Measurements from ENCODE around the gene MRPL40.
"Not testable (repeated sequence)": the region's sequence is repeated elsewhere in the genome, so short reads cannot be mapped to it uniquely, and the experiment has no call there.

MRPL40 gene

GRCh38 chr22:19442166-19442565 lies 9.8 kb downstream of the MRPL40 start:
- DNase-seq, result no peak

- no peak for DNase-seq
Measured at GRCh38 chr22:19443544-19444211, 11.3 kb downstream of the MRPL40 start.

- DNase-seq, result not testable (repeated sequence)
Measured at GRCh38 chr22:19445279-19445982, 13.1 kb downstream of the MRPL40 start.

DNA sequence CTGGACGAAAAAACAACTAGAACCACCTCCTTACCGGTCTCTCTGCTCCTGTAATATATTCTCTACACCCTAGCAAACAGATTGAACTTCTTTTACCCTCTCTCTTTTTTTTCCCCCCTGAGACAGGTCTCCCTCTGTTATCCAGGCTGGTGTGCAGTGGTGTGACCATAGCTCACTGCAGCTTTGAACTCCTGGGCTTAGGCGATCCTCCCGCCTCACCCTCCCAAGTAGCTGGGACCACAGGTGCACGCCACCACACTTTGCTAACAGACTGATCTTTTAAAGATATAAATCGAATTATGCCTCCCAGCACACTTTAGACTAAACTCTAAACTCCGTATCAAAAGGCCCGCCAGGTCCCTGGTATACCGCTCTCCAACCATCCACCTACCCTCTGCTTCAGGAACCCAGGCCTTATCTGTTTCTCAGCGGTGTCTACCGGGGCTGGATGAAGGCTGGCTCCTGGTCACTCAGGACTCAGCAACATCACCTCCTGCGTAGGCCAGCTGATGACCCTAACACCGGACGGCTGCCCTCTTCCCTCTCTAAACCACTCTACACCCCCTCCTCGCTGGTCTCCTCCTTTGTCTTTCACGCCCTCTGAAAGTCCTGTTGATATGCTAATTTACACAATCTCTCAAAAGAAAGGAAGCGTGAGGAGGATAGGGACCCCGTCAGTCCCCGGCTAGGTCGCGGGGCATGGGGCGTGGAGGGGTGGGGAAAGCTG lies 14.4 kb downstream of the MRPL40 start:
- no peak for DNase-seq

- peak; percentile 90 for DNase-seq
Measured at GRCh38 chr22:19447330-19448075, 15.2 kb downstream of the MRPL40 start, which contains the start of gene C22orf39. TSS of gene C22orf39 (minus strand) at chr22:19447711. CDS start at chr22:19447688, 23 bp downstream.

DNA sequence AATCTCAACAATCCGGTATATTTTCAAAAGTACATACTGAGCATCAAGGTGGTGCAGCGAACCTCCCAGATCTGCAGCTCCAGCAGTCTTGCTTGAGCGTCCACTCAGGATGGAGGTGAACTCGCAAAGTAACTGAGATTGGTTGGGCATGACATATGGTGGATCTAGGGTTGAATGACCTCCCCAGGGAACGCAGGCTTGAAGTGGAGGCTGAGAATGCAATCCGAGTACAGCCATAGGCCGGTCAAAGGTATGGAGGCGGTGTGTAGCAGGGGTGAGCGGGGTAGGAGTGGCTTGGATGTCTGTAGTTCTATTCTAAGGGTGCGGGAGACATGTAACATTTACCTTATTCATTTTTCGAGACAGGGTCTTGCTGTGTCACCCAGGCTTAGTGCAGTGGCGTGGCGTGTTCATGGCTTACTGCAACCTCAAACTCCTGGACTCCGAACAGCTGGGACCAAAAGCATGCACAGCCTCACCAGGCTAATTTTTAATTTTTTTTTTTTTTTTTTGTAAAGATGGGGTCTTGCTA lies 15.8 kb downstream of the MRPL40 start:
- peak; percentile 23 for DNase-seq

GRCh38 chr22:19448739-19449421 lies 16.5 kb downstream of the MRPL40 start:
- peak; percentile 70 for DNase-seq

DNA sequence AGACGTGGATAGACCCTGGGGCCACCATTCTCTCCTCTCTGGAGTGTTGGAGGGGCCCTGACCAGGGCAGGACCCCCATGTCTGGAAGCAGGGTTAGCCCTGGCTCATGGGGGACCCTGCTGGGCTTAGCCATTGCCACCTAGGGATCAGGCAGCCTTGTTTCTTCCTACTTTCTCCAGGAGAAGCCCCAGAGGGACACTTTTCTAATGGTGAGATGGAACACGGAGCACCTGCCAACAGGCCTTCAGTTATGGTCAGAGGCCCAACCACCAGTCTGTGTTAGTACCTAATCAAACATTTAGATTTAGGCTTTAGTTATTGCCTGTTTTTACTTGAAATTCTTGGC lies 17.1 kb downstream of the MRPL40 start:
- DNase-seq, result no peak

DNA sequence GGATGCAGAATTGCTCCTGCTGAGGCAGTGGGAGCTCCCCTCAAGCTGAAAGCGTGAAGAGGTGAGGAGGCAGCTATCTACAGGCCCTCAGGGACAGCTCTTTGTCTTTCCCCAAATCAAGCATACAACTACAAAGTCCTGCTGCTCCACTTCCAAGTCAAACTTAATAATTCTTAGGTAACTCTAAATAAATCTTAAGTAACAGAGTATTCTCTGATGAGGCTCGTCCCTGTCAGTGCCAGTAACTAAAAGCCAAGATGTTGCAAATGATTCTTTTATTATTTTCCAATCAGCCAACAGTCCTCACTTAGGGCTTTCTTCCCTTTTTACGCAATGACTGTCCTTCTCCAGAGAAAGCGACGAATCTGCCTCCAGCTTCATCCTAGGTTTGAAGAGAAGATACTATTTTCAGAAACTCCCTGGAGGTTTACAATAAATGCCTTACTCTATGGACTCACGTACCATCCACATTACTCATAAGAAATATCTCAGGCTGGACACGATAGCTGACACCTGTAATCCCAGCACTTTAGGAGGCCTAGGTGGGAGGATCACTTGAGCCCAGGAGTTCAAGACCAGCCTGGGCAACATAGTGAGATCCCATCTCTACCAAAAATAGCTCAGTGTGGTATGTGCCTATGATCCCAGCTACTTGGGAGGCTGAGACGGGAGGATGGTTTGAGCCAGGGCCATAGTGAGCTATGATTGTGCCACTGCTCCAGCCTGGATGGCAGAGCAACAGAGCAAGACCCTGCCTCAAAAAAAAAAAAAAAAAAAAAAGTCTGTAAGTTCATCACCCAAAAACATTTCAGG lies 18.2 kb downstream of the MRPL40 start:
- no peak for DNase-seq

DNA sequence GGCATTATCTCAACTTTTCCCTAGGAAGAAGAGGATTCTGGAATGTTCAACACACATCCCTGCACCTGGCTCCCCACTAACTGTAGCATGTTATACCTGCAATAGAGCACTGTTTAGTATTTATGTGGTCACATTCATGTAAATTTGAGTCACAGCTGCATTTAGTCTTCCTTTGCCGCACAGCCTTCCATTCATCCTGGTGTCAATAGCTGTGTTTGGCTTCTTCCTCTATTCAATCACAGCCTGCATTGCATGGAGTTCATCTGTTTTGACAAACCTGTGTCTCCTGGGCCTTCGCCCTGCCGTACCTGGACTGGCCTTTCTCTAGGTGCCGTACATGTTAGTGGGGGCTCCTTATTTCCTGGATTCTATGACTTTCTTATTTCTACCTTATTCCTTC lies 19.2 kb downstream of the MRPL40 start:
- DNase-seq, result no peak

DNA sequence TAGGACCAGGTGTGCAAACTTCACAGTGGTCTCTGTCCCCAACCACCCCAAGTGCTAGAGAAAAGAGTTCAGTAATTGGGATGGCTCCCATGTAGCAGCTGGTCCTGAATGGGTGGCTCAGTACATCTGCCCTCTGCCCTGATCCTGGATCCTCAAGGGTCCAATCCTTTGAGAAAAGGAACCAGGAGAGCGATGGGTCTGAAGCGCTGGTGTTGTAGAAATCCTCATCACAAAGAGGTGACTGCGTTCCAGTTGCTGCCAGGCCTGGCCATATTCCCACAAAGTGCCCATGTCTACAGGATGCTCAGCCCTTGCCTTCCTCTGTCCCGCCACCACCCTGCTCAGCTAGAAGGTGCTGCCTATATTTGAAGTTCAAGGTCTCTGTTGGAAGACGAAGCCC lies 21.4 kb downstream of the MRPL40 start:
- no peak for DNase-seq

DNA sequence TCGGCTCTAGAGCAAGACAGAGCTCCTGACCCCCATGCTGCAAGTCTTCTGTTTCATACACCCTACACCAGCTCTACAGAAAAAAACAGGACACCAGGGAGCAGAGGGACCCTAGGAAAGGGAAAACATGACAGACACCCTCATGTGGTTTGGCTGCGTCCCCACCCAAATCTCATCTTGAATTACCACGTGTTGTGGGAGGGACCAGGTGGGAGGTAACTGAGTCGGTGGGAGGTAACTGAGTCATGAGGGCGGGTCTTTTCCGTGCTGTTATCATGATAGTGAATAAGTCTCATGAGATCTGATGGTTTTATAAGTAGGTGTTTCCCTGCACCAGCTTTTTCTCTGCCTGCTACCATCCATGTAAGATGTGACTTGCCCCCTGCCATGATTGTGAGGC lies 21.8 kb downstream of the MRPL40 start:
- DNase-seq, result no peak

GRCh38 chr22:19455033-19455432 lies 22.7 kb downstream of the MRPL40 start:
- no peak for DNase-seq

DNA sequence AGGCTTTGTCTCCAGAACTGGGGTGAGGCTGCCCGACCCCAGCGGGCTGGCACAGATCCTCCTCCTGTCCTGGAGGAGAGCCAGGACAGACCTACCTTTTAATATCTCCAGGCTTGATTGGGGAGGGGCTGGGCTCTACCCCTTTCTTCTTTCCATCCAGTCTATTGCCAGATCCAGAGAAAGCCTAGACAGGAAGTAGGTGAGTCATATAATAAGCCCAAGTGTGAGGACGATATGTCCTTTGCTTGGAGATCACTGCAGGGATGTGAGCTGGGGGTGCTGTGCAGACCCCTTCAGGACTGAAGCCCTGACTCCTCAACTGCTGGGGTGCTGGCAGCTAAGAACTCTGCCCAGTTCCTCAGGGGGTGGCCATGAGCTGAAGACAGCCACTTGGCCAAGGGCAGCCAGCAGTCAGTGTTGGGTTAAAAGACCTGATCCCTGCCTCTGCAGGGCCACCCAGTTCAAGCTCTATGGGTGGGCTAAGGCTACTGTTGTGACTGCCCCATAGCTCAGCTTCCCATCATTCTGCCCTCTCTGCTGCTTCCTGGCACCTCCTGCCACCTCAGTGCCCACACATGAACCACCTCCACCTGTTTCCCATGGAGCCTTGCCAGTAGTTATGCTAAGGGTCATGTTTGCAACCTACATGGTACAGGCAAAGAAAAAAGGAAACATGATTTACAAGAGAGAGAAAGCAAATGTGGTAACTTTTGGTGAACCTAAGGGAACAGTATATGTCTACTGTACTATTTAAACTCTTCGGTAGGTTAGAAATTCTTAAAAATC lies 23.4 kb downstream of the MRPL40 start:
- no peak for DNase-seq

DNA sequence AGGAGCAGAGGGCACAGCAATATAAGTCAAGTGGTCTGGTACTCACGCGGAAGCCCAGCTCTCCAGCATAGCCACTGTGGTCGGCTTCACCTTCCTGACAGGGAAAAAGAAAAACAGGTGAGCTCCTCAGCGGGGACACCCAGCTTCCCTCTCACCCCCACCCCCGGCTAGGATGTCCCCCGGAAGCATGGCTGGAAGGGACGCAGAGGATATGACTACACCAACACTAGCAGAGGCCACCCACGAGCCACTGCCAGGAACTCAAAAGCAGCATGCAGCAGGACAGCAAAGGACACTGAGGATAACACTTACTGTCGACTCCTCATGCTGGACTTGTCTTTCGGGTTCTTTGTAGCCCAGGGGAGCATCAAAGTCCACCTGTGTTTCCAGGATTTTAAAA lies 24.2 kb downstream of the MRPL40 start:
- DNase-seq, result no peak

- no peak for DNase-seq
Measured at GRCh38 chr22:19457828-19458428, 25.6 kb downstream of the MRPL40 start.

DNA sequence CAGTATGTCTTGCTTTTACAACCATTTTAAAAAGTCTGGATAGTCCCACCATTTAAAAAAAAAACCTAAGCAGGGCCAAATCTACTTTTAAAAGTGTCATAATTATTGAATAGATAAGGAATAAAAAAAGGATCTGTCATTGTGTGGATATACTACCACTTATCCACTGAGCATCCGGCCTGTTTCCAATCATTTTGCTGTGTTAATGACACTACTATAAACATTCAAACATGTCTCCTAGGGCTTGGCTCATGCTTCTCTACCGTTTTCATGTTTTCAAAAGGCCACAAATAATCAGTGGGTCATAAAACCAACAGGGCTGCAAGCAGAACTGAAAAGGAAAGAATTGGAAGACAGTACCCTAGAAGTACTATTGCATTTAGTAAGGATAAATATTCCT lies 27.7 kb downstream of the MRPL40 start:
- DNase-seq, result no peak

- DNase-seq, result no peak
Measured at GRCh38 chr22:19461506-19461905, 29.2 kb downstream of the MRPL40 start.

- no peak for DNase-seq
Measured at GRCh38 chr22:19463008-19463407, 30.7 kb downstream of the MRPL40 start.

All from stimulated activated CD4-positive, alpha-beta T cell treated with anti-CD3 and anti-CD28 coated beads, Interleukin-15, amount 100 ng/mL, for 24 hours (primary cell).